H9 (cell line): ENCODE results near the gene SRGAP3. TPM values are rescaled to one million over a fixed set of nuclear protein-coding genes. Genes with fewer than 3 reads are reported as not detected.

Experiments
- DNase-seq: peaks from one replicate; pipeline ENCODE4 v3.0.0-alpha.2; 2017
- H2AFZ ChIP-seq: one replicate; pipeline ENCODE4 v1.6.1; 2013; ENCODE audit warnings: mild to moderate bottlenecking, low read length, control low read depth, moderate library complexity
- H2AK5ac ChIP-seq: 2 replicates; pipeline ENCODE4 v1.6.1; 2013; ENCODE audit warnings: low read length, control low read depth, mixed read lengths; ENCODE audit not compliant: insufficient read length
- H2BK120ac ChIP-seq: one replicate; pipeline ENCODE4 v1.6.1; 2013; ENCODE audit warnings: low read depth, mild to moderate bottlenecking, low read length, control low read depth, inconsistent platforms; ENCODE audit not compliant: poor library complexity, severe bottlenecking
- H2BK12ac ChIP-seq: 2 replicates; pipeline ENCODE4 v1.6.1; 2013; ENCODE audit warnings: low read length, control low read depth, mixed read lengths, low read depth; ENCODE audit not compliant: insufficient read length
- H2BK15ac ChIP-seq: 2 replicates; pipeline ENCODE4 v1.6.1; 2013; ENCODE audit warnings: low read depth, low read length, control low read depth
- H2BK20ac ChIP-seq: one replicate; pipeline ENCODE4 v1.6.1; 2013; ENCODE audit warnings: low read depth, mild to moderate bottlenecking, low read length, control low read depth, inconsistent platforms; ENCODE audit not compliant: poor library complexity, severe bottlenecking
- H2BK5ac ChIP-seq: 2 replicates; pipeline ENCODE4 v1.6.1; 2013; ENCODE audit warnings: low read length, control low read depth, mixed read lengths; ENCODE audit not compliant: insufficient read length
- H3K14ac ChIP-seq: 2 replicates; pipeline ENCODE4 v1.6.1; 2013; ENCODE audit warnings: low read length, control low read depth; ENCODE audit not compliant: insufficient read depth
- H3K18ac ChIP-seq: 2 replicates; pipeline ENCODE4 v1.6.1; 2013; ENCODE audit warnings: low read depth, mild to moderate bottlenecking, mixed read lengths, low read length, control low read depth; ENCODE audit not compliant: insufficient read length
- H3K23ac ChIP-seq: 2 replicates; pipeline ENCODE4 v1.6.1; 2013; ENCODE audit warnings: low read length, control low read depth, mixed read lengths, low read depth; ENCODE audit not compliant: insufficient read length
- H3K23me2 ChIP-seq: 2 replicates; pipeline ENCODE4 v1.6.1; 2013; ENCODE audit warnings: low read depth, mild to moderate bottlenecking, mixed read lengths, low read length, control low read depth; ENCODE audit not compliant: insufficient read length, poor library complexity, severe bottlenecking
- H3K27ac ChIP-seq: 2 replicates; pipeline ENCODE4 v1.5.1; 2013; ENCODE audit warnings: low read length, control low read depth, mixed read lengths, low read depth; ENCODE audit not compliant: insufficient read length
- H3K27me3 ChIP-seq: 2 replicates; pipeline ENCODE4 v1.6.1; 2013; ENCODE audit warnings: low read length, control low read depth, inconsistent platforms; ENCODE audit not compliant: insufficient read depth
- H3K4ac ChIP-seq: 2 replicates; pipeline ENCODE4 v1.6.1; 2013; ENCODE audit warnings: low read depth, mild to moderate bottlenecking, control low read depth, inconsistent platforms, low read length, moderate library complexity
- H3K4me1 ChIP-seq: 2 replicates; pipeline ENCODE4 v1.6.1; 2013; ENCODE audit warnings: low read length, control low read depth, inconsistent platforms; ENCODE audit not compliant: insufficient read depth
- H3K4me2 ChIP-seq: 2 replicates; pipeline ENCODE4 v1.6.1; 2013; ENCODE audit warnings: low read length, control low read depth, mixed read lengths; ENCODE audit not compliant: insufficient read length, insufficient read depth
- H3K56ac ChIP-seq: 2 replicates; pipeline ENCODE4 v1.6.1; 2013; ENCODE audit warnings: low read depth, mild to moderate bottlenecking, mixed read lengths, low read length, control low read depth; ENCODE audit not compliant: insufficient read length
- H3K79me1 ChIP-seq: 2 replicates; pipeline ENCODE4 v1.6.1; 2013; ENCODE audit warnings: low read depth, mild to moderate bottlenecking, moderate library complexity, low read length, control low read depth, inconsistent platforms; ENCODE audit not compliant: insufficient read depth, poor library complexity, severe bottlenecking
- H3K79me2 ChIP-seq: 2 replicates; pipeline ENCODE4 v1.6.1; 2013; ENCODE audit warnings: low read length, control low read depth, inconsistent platforms; ENCODE audit not compliant: insufficient read depth
- H3K9ac ChIP-seq: 2 replicates; pipeline ENCODE4 v1.6.1; 2013; ENCODE audit warnings: low read length, control low read depth, mixed read lengths; ENCODE audit not compliant: insufficient read length; ENCODE audit errors: extremely low read depth
- H3K9me3 ChIP-seq: one replicate; pipeline ENCODE4 v1.6.1; 2013; ENCODE audit warnings: low read depth, low read length, inconsistent platforms; ENCODE audit not compliant: control insufficient read depth
- H3T11ph ChIP-seq: one replicate; pipeline ENCODE4 v1.6.1; 2013; ENCODE audit warnings: mild to moderate bottlenecking, low read length, control low read depth, inconsistent platforms
- H4K20me1 ChIP-seq: one replicate; pipeline ENCODE4 v1.6.1; 2013; ENCODE audit not compliant: control insufficient read depth, insufficient read length, insufficient read depth
- H4K5ac ChIP-seq: 2 replicates; pipeline ENCODE4 v1.6.1; 2013; ENCODE audit warnings: low read depth, mild to moderate bottlenecking, mixed read lengths, low read length, control low read depth; ENCODE audit not compliant: insufficient read length
- H4K8ac ChIP-seq: replicated peaks from 2 replicates; pipeline ENCODE4 v1.6.1; 2013; ENCODE audit warnings: low read length, control low read depth, mixed read lengths, low read depth; ENCODE audit not compliant: insufficient read length
- H4K91ac ChIP-seq: 2 replicates; pipeline ENCODE4 v1.6.1; 2013; ENCODE audit warnings: low read depth, mild to moderate bottlenecking, moderate library complexity, mixed read lengths, low read length, control low read depth; ENCODE audit not compliant: insufficient read length
- H3K27ac Mint-ChIP-seq, 3 experiments: 2 replicates in 2 of 3; 3 replicates in 1 of 3; pipeline ENCODE4 v1.8.0; 2020 to 2021; ENCODE audit warnings: mixed read lengths in 3 of 3, mild to moderate bottlenecking in 1 of 3, moderate library complexity in 1 of 3
- H3K27me3 Mint-ChIP-seq: 2 replicates; pipeline ENCODE4 v1.8.0; 2021; ENCODE audit warnings: low read depth, mild to moderate bottlenecking, moderate library complexity, mixed read lengths
- H3K36me3 Mint-ChIP-seq, 3 experiments: 2 replicates in 2 of 3; 3 replicates in 1 of 3; pipeline ENCODE4 v1.8.0; 2020 to 2021; ENCODE audit warnings: low read depth in 3 of 3, mixed read lengths in 3 of 3; ENCODE audit not compliant: insufficient read depth in 1 of 3
- H3K4me1 Mint-ChIP-seq, 2 experiments: 2 replicates each; pipeline ENCODE4 v1.8.0; 2020; ENCODE audit warnings: mixed read lengths in 2 of 2
- H3K4me3 Mint-ChIP-seq, 2 experiments: 2 replicates in 1 of 2; 3 replicates in 1 of 2; pipeline ENCODE4 v1.8.0; 2020 to 2021; ENCODE audit warnings: mild to moderate bottlenecking in 2 of 2, mixed read lengths in 2 of 2, moderate library complexity in 1 of 2
- H3K9me3 Mint-ChIP-seq, 2 experiments: 2 replicates in 1 of 2; 3 replicates in 1 of 2; pipeline ENCODE4 v1.8.0; 2020; ENCODE audit warnings: mild to moderate bottlenecking in 2 of 2, mixed read lengths in 2 of 2, moderate library complexity in 1 of 2
- CTCF ChIP-seq: fragments of 200-600 bp; sonication (generic); conservative IDR thresholded peaks from 3 replicates; pipeline ENCODE4 v1.8.0; 2021; ENCODE audit warnings: antibody characterized with exemption, mild to moderate bottlenecking
- WGBS: extraction: QIAGEN DNeasy Blood & Tissue Kit; methylation state at CpG from one replicate; pipeline ENCODE4 v1.1.7; 2013; ENCODE audit warnings: missing lambda C conversion rate, low lambda C conversion rate, mixed read lengths; ENCODE audit not compliant: insufficient read length; ENCODE audit errors: extremely low coverage; 5-methylcytosine and 5-hydroxymethylcytosine counted together
- total RNA-seq: library from RNA; stranded (reverse); gene quantifications from 2 replicates; pipeline ENCODE4 v1.2.1, GENCODE V29; 2021

SRGAP3 gene
- total RNA-seq, 1 experiment from 2014 or later = 3.4 TPM

GRCh38 chr3:9167222-9167621, 82.2 kb downstream of the SRGAP3 start:
- no peak overlapping the region for H3K4me2 ChIP-seq
- no peak overlapping the region for H2BK15ac ChIP-seq
- H3K23me2 ChIP-seq = no peaks in the 10 kb centered on the region
- DNase-seq = no peak
- no peaks in the 10 kb centered on the region for H4K20me1 ChIP-seq
- no peak overlapping the region for H3K9ac ChIP-seq
- H3K27me3 ChIP-seq = no peaks in the 10 kb centered on the region
- no CpG with 5 or more reads among the region's 2 CpGs for WGBS
- Mint-ChIP-seq H3K4me1 (peaks cover 0 to 9% of the 10 kb centered on the region in 2 experiments; a peak in 3 of 4 replicates), H3K36me3 (no peaks in the 10 kb centered on the region), H3K9me3 (no peaks in the 10 kb centered on the region), H3K27ac (no peak overlapping the region), H3K27me3 (no peaks in the 10 kb centered on the region; the same call in 1 of the 2 replicates), H3K4me3 (no peak overlapping the region)
- no peak overlapping the region for H3K56ac ChIP-seq
- no peaks in the 10 kb centered on the region for H3K79me2 ChIP-seq
- no peak overlapping the region for H3K14ac ChIP-seq
- no peak overlapping the region for H3K23ac ChIP-seq
- no peak overlapping the region for H3K4ac ChIP-seq
- no peak for TF ChIP-seq CTCF
- no peak overlapping the region for H2BK20ac ChIP-seq
- H3K18ac ChIP-seq = no peak overlapping the region
- H2AK5ac ChIP-seq = no peak overlapping the region
- no peak overlapping the region for H2BK5ac ChIP-seq
- H4K8ac ChIP-seq = no peak overlapping the region
- no peak overlapping the region for H3T11ph ChIP-seq
- H4K5ac ChIP-seq = no peak overlapping the region
- H4K91ac ChIP-seq = no peak overlapping the region
- H3K9me3 ChIP-seq = no peaks in the 10 kb centered on the region
- H2BK12ac ChIP-seq = no peak overlapping the region
- H3K4me1 ChIP-seq = peaks cover 7% of the 10 kb centered on the region; the same call in 1 of the 2 replicates
- H3K79me1 ChIP-seq = no peaks in the 10 kb centered on the region
- H2AFZ ChIP-seq = no peak overlapping the region
- no peak overlapping the region for H2BK120ac ChIP-seq
- no peak overlapping the region for H3K27ac ChIP-seq
